HG02571 (cell line): ENCODE data around the gene KSR2.

Experiments
- ATAC-seq: cut with Tn5 transposase; IDR thresholded peaks from one replicate; pipeline ENCODE4 v1.9.1; 2021; ENCODE audit warnings: mild to moderate bottlenecking, moderate library complexity; ENCODE audit not compliant: unreplicated experiment

Gene KSR2

GRCh38 chr12:117508468-117508867 is 460.3 kb downstream of the KSR2 start:
- no peak for ATAC-seq

- ATAC-seq = no peak
Observed at GRCh38 chr12:117507548-117507947, 461.2 kb downstream of the KSR2 start.

- no peak for ATAC-seq
Observed at GRCh38 chr12:117506333-117506732, 462.5 kb downstream of the KSR2 start.

GRCh38 chr12:117502633-117503032 is 466.2 kb downstream of the KSR2 start:
- no peak for ATAC-seq

GRCh38 chr12:117502233-117502632 is 466.6 kb downstream of the KSR2 start:
- no peak for ATAC-seq

- no peak for ATAC-seq
Observed at GRCh38 chr12:117501076-117501869, 467.5 kb downstream of the KSR2 start.

- no peak for ATAC-seq
Observed at GRCh38 chr12:117499759-117500485, 468.9 kb downstream of the KSR2 start.

GRCh38 chr12:117498880-117499279 is 469.9 kb downstream of the KSR2 start:
- ATAC-seq = no peak

- ATAC-seq = no peak
Observed at GRCh38 chr12:117498256-117498655, 470.5 kb downstream of the KSR2 start.

- ATAC-seq = no peak
Observed at GRCh38 chr12:117497407-117497806, 471.4 kb downstream of the KSR2 start.

GRCh38 chr12:117494833-117495655 is 473.7 kb downstream of the KSR2 start:
- ATAC-seq = no peak

- ATAC-seq = no peak
Observed at GRCh38 chr12:117491711-117492110, 477.1 kb downstream of the KSR2 start.

- no peak for ATAC-seq
Observed at GRCh38 chr12:117490130-117490529, 478.7 kb downstream of the KSR2 start.

- no peak for ATAC-seq
Observed at GRCh38 chr12:117489671-117490070, 479.1 kb downstream of the KSR2 start.

GRCh38 chr12:117486840-117487659 is 481.7 kb downstream of the KSR2 start:
- ATAC-seq = no peak

- ATAC-seq = no peak
Observed at GRCh38 chr12:117485984-117486839, 482.6 kb downstream of the KSR2 start.

GRCh38 chr12:117484901-117485300 is 483.9 kb downstream of the KSR2 start:
- no peak for ATAC-seq

GRCh38 chr12:117483501-117483900 is 485.3 kb downstream of the KSR2 start:
- no peak for ATAC-seq

GRCh38 chr12:117481470-117481869 is 487.3 kb downstream of the KSR2 start:
- no peak for ATAC-seq

- ATAC-seq = no peak
Observed at GRCh38 chr12:117476341-117476740, 492.4 kb downstream of the KSR2 start.
